Activated T-helper 17 cell treated with anti-CD3 and anti-CD28 coated beads, Interleukin-2, amount 50 U/mL, for 72 hours (primary cell): ENCODE results near the gene UBAC1. TPM values are rescaled to one million over a fixed set of nuclear protein-coding genes. Genes with fewer than 3 reads are reported as not detected.

ENCODE experiments used
- ATAC-seq: fragments of 150-1000 bp; cut with Tn5 transposase; replicated peaks from 2 replicates; pipeline ENCODE4 v1.10.0; 2021; ENCODE audit warnings: mild to moderate bottlenecking, moderate library complexity
- H3K27ac Mint-ChIP-seq: one replicate; pipeline ENCODE4 v1.8.0; 2022; ENCODE audit warnings: mixed read lengths
- H3K27me3 Mint-ChIP-seq: one replicate; pipeline ENCODE4 v1.8.0; 2022; ENCODE audit warnings: mixed read lengths
- H3K36me3 Mint-ChIP-seq: one replicate; pipeline ENCODE4 v1.8.0; 2022; ENCODE audit warnings: low read depth, mild to moderate bottlenecking, mixed read lengths
- H3K4me1 Mint-ChIP-seq: one replicate; pipeline ENCODE4 v1.8.0; 2022; ENCODE audit warnings: mixed read lengths
- H3K4me3 Mint-ChIP-seq: one replicate; pipeline ENCODE4 v1.8.0; 2022; ENCODE audit warnings: mild to moderate bottlenecking, mixed read lengths
- H3K9me3 Mint-ChIP-seq: one replicate; pipeline ENCODE4 v1.8.0; 2022; ENCODE audit warnings: mixed read lengths
- total RNA-seq, 2 donors: library from RNA; stranded (reverse); gene quantifications; one replicate each; pipeline ENCODE4 v1.2.3, GENCODE V29; 2022

The UBAC1 gene
- total RNA-seq, 2 donors from 2014 or later, result 37.8 to 39.8 TPM

- H3K9me3 Mint-ChIP-seq, result no peaks in the 10 kb centered on the region
- no peak for ATAC-seq
- no peak overlapping the region for H3K27ac Mint-ChIP-seq
Observed at GRCh38 chr9:135998410-135999071, 37.4 kb upstream of the UBAC1 start.

GRCh38 chr9:135998016-135998380 lies 36.8 kb upstream of the UBAC1 start:
- no peak for ATAC-seq
- H3K36me3 Mint-ChIP-seq, result no peaks in the 10 kb centered on the region
- H3K4me3 Mint-ChIP-seq, result no peak overlapping the region
- no peak overlapping the region for H3K27ac Mint-ChIP-seq
- no peaks in the 10 kb centered on the region for H3K9me3 Mint-ChIP-seq
- H3K4me1 Mint-ChIP-seq, result no peaks in the 10 kb centered on the region
- H3K27me3 Mint-ChIP-seq, result no peaks in the 10 kb centered on the region

More at GRCh38 chr9:135998410-135999071, 37.4 kb upstream of the UBAC1 start:
- Mint-ChIP-seq H3K27me3 (no peaks in the 10 kb centered on the region), H3K36me3 (no peaks in the 10 kb centered on the region), H3K4me1 (no peaks in the 10 kb centered on the region), H3K4me3 (no peak overlapping the region)

GRCh38 chr9:135997090-135998015 lies 36.2 kb upstream of the UBAC1 start:
- H3K4me1 Mint-ChIP-seq, result no peaks in the 10 kb centered on the region
- no peaks in the 10 kb centered on the region for H3K9me3 Mint-ChIP-seq
- no peak overlapping the region for H3K27ac Mint-ChIP-seq
- no peak overlapping the region for H3K4me3 Mint-ChIP-seq
- H3K36me3 Mint-ChIP-seq, result no peaks in the 10 kb centered on the region
- no peak for ATAC-seq
- no peaks in the 10 kb centered on the region for H3K27me3 Mint-ChIP-seq

- Mint-ChIP-seq H3K27ac (no peak overlapping the region), H3K36me3 (no peaks in the 10 kb centered on the region), H3K27me3 (no peaks in the 10 kb centered on the region), H3K4me3 (no peak overlapping the region), H3K4me1 (no peaks in the 10 kb centered on the region), H3K9me3 (no peaks in the 10 kb centered on the region)
- no peak for ATAC-seq
Observed at GRCh38 chr9:135995816-135996215, 34.6 kb upstream of the UBAC1 start.

DNA sequence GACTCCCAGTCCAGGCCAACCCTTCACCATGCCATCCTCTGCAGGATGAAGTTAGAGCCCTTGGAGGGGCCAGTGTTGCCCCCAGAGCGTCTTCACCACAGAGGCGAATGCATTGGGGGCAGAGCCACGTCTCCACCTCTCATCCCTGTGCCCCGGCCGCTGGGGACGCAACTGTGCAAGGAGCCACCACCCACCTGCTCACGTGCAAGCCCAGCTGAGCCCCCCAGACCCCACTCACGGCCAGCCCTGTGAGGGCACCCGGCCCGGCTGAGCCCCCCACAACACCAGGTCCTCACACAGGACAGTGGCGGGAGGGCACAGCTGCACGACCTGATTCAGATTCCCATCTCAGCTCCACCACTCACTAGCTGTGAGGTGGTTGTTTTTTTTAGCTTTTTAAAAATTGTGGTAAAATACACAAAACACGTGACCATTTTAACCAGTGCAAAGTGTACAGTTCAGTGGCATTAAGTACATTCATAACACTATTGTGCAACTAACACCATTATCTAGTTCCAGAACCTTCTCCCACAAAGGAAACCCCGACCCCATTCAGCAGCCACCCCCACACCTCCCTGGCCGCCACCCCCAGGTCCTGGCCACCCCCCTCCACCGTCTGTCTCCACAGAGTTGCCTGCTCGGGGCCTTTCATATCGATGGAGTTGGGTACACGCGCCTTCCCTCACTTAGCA lies 33.5 kb upstream of the UBAC1 start:
- Mint-ChIP-seq H3K9me3 (no peaks in the 10 kb centered on the region), H3K36me3 (no peaks in the 10 kb centered on the region), H3K4me3 (no peak overlapping the region), H3K27me3 (no peaks in the 10 kb centered on the region), H3K27ac (no peak overlapping the region), H3K4me1 (no peaks in the 10 kb centered on the region)
- ATAC-seq, result no peak

GRCh38 chr9:135993765-135994500 lies 32.8 kb upstream of the UBAC1 start:
- H3K27me3 Mint-ChIP-seq, result no peaks in the 10 kb centered on the region
- no peak for ATAC-seq
- H3K36me3 Mint-ChIP-seq, result no peaks in the 10 kb centered on the region
- H3K4me1 Mint-ChIP-seq, result no peaks in the 10 kb centered on the region
- H3K9me3 Mint-ChIP-seq, result no peaks in the 10 kb centered on the region
- no peak overlapping the region for H3K27ac Mint-ChIP-seq
- no peak overlapping the region for H3K4me3 Mint-ChIP-seq

DNA sequence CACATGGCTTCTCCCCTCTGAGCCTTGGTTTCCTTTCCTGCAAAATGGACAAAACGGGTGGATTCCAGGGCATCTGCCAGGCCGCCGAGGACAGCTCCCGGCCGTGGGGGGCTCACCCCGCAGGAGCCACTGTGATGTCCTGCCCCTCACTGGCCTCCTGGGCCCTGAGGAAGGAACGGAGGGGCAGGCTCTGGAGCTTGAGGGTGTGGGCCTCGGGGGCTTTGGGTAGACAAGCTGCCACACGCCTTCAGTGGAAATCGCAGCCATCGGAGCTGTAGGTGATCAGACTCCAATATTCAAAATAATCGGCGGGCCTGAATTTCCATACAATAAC lies 32.2 kb upstream of the UBAC1 start:
- no peaks in the 10 kb centered on the region for H3K27me3 Mint-ChIP-seq
- ATAC-seq, result no peak
- H3K4me3 Mint-ChIP-seq, result no peak overlapping the region
- H3K4me1 Mint-ChIP-seq, result no peaks in the 10 kb centered on the region
- H3K9me3 Mint-ChIP-seq, result no peaks in the 10 kb centered on the region
- H3K27ac Mint-ChIP-seq, result no peak overlapping the region
- no peaks in the 10 kb centered on the region for H3K36me3 Mint-ChIP-seq

DNA sequence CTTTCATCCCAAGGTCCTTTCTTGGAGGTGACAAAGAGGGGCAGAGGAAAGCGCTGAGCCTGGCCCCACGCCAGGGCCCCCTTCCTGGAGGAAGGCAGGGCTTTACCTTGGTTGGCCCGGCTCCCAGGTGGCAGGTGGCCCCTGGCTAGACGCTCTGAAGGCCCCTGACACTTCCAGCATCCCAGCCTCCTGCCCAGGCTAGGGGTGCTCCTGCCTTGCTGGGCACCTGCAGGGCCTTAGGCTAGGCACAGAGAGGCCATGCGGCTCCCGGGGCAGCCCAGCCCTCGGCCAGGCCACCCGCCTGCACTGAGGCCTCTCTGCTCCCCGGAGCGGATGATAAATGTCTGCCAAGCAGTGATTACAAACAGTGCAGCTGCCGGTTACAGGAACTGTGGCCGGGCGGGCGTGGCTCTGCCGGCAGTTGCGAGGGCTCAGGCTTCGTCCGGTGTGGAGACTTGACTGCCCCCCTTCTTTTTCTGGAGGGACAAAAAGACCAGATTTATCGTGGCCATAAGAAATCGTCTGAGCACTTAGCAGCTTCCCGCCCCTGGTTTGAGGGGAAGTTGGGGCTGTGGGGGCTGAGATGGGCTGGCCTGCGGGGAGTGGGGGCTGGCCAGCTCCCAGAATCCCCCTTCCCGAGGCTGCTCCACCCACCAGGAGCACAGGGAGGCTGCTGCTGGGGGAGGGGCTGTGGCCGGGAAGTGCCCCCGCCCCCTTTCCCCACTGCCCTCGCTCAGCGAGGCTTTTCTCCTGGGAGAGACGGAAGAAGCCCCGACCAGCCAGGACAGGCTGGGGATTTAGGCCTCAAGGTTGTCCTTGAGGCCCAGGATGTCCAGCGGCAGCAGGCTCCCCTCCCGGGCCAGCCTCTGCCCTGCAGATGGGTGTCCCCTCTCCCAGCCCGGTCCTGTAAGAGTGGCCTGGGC lies 31.6 kb upstream of the UBAC1 start:
- H3K9me3 Mint-ChIP-seq, result no peaks in the 10 kb centered on the region
- peak; percentile 75 for ATAC-seq
- no peaks in the 10 kb centered on the region for H3K27me3 Mint-ChIP-seq
- H3K36me3 Mint-ChIP-seq, result no peaks in the 10 kb centered on the region
- H3K27ac Mint-ChIP-seq, result peak overlapping the region; percentile 36
- no peaks in the 10 kb centered on the region for H3K4me1 Mint-ChIP-seq
- peak overlapping the region; percentile 44 for H3K4me3 Mint-ChIP-seq

- Mint-ChIP-seq H3K27ac (no peak overlapping the region), H3K4me1 (no peaks in the 10 kb centered on the region), H3K27me3 (no peaks in the 10 kb centered on the region), H3K36me3 (no peaks in the 10 kb centered on the region), H3K9me3 (no peaks in the 10 kb centered on the region), H3K4me3 (peak overlapping the region; percentile 21)
- no peak for ATAC-seq
Observed at GRCh38 chr9:135991771-135992170, 30.6 kb upstream of the UBAC1 start.

- no peaks in the 10 kb centered on the region for H3K9me3 Mint-ChIP-seq
- H3K4me1 Mint-ChIP-seq, result no peaks in the 10 kb centered on the region
- H3K27me3 Mint-ChIP-seq, result no peaks in the 10 kb centered on the region
- no peaks in the 10 kb centered on the region for H3K36me3 Mint-ChIP-seq
- peak overlapping the region; percentile 21 for H3K4me3 Mint-ChIP-seq
- H3K27ac Mint-ChIP-seq, result no peak overlapping the region
- peak; percentile 22 for ATAC-seq
Observed at GRCh38 chr9:135990468-135991429, 29.6 kb upstream of the UBAC1 start.

- H3K4me1 Mint-ChIP-seq, result no peaks in the 10 kb centered on the region
- H3K36me3 Mint-ChIP-seq, result no peaks in the 10 kb centered on the region
- H3K27ac Mint-ChIP-seq, result no peak overlapping the region
- ATAC-seq, result no peak
- H3K27me3 Mint-ChIP-seq, result no peaks in the 10 kb centered on the region
- no peak overlapping the region for H3K4me3 Mint-ChIP-seq
- H3K9me3 Mint-ChIP-seq, result no peaks in the 10 kb centered on the region
Observed at GRCh38 chr9:135989722-135990467, 28.7 kb upstream of the UBAC1 start.

- no peaks in the 10 kb centered on the region for H3K27me3 Mint-ChIP-seq
- H3K9me3 Mint-ChIP-seq, result no peaks in the 10 kb centered on the region
- no peak overlapping the region for H3K27ac Mint-ChIP-seq
- H3K4me3 Mint-ChIP-seq, result no peak overlapping the region
- no peaks in the 10 kb centered on the region for H3K36me3 Mint-ChIP-seq
- H3K4me1 Mint-ChIP-seq, result no peaks in the 10 kb centered on the region
- ATAC-seq, result no peak
Observed at GRCh38 chr9:135989157-135989556, 28.0 kb upstream of the UBAC1 start.
